OCI-LY7 (cell line): ENCODE measurements around the gene TEKTIP1. TPM values are rescaled to one million over a fixed set of nuclear protein-coding genes. Genes with fewer than 3 reads are reported as not detected.

Experiments
- BruUV-seq: library from RNA; stranded (reverse); fragments of 400-500 nt; replicated peaks from 2 replicates; lab custom pipeline; 2021; lab: Mats Ljungman, UMichigan
- CTCF ChIA-PET: fragments of 300-600 bp; sonication (Branson Sonifier 250); formaldehyde crosslinking; loops from one replicate; lab custom pipeline; 2022; ENCODE audit warnings: antibody characterized with exemption; ENCODE audit not compliant: unreplicated experiment; lab: Charles Lee
- POLR2A ChIA-PET: fragments of 300-600 bp; sonication (Branson Sonifier 250); formaldehyde crosslinking; loops from one replicate; lab custom pipeline; 2022; ENCODE audit warnings: antibody characterized with exemption; lab: Charles Lee
- DNase-seq: peaks from one replicate; pipeline ENCODE4 v3.0.0-alpha.2; 2015; ENCODE audit warnings: low spot score
- H2AFZ ChIP-seq: fragments of 200-600 bp; sonication (generic), shearing (Covaris generic); 2 replicates; pipeline ENCODE4 v1.6.1; 2014; ENCODE audit warnings: mild to moderate bottlenecking, antibody characterized with exemption, low read length, moderate library complexity
- H3K27ac ChIP-seq: fragments of 200-600 bp; sonication (generic); 2 replicates; pipeline ENCODE4 v1.5.1; 2014; ENCODE audit warnings: mixed run types, low read depth, mild to moderate bottlenecking, moderate library complexity, low read length, inconsistent platforms; ENCODE audit not compliant: poor library complexity, severe bottlenecking
- H3K36me3 ChIP-seq: fragments of 200-600 bp; sonication (generic); 2 replicates; pipeline ENCODE4 v1.6.1; 2014; ENCODE audit warnings: mild to moderate bottlenecking, antibody characterized with exemption, low read length, moderate library complexity, mixed read lengths; ENCODE audit not compliant: insufficient read depth
- H3K4me1 ChIP-seq: fragments of 200-600 bp; sonication (generic); 2 replicates; pipeline ENCODE4 v1.5.1; 2014; ENCODE audit warnings: mild to moderate bottlenecking, low read length; ENCODE audit not compliant: insufficient read depth, poor library complexity, severe bottlenecking
- H3K4me2 ChIP-seq: fragments of 200-600 bp; sonication (generic); 2 replicates; pipeline ENCODE4 v1.6.1; 2014; ENCODE audit warnings: mild to moderate bottlenecking, low read length
- H3K4me3 ChIP-seq: fragments of 200-600 bp; sonication (generic); 2 replicates; pipeline ENCODE4 v1.5.1; 2014; ENCODE audit warnings: mild to moderate bottlenecking, low read depth, low read length; ENCODE audit not compliant: poor library complexity, severe bottlenecking
- H3K79me2 ChIP-seq: fragments of 200-600 bp; sonication (generic); 2 replicates; pipeline ENCODE4 v1.6.1; 2016; ENCODE audit warnings: low read depth, mild to moderate bottlenecking, low read length, moderate library complexity, mixed read lengths; ENCODE audit not compliant: insufficient read depth
- H3K9me2 ChIP-seq: fragments of 200-600 bp; sonication (generic); 2 replicates; pipeline ENCODE4 v1.6.1; 2016; ENCODE audit warnings: mild to moderate bottlenecking, low read length, mixed read lengths; ENCODE audit not compliant: insufficient read depth
- H3K9me3 ChIP-seq: fragments of 200-600 bp; sonication (generic); 2 replicates; pipeline ENCODE4 v1.6.1; 2014; ENCODE audit warnings: mild to moderate bottlenecking, mixed run types, low read length, mixed read lengths
- H4K20me1 ChIP-seq: fragments of 200-600 bp; sonication (generic); 2 replicates; pipeline ENCODE4 v1.6.1; 2014; ENCODE audit warnings: mild to moderate bottlenecking, antibody characterized with exemption, low read length, moderate library complexity, mixed read lengths; ENCODE audit not compliant: insufficient read depth
- CTCF ChIP-seq: fragments of 200-600 bp; sonication (generic); conservative IDR thresholded peaks from 2 replicates; pipeline ENCODE4 v1.5.1; 2014; ENCODE audit warnings: mild to moderate bottlenecking, antibody characterized with exemption, low read length, moderate library complexity, mixed read lengths
- EZH2phosphoT487 ChIP-seq: fragments of 200-600 bp; sonication (generic); IDR thresholded peaks from 2 replicates; pipeline ENCODE4 v1.6.1; 2018; ENCODE audit warnings: low read depth, borderline replicate concordance, mild to moderate bottlenecking, mixed run types, antibody characterized with exemption, low read length, moderate library complexity, mixed read lengths
- intact Hi-C: fragments of 100-400 bp; cut with micrococcal nuclease; formaldehyde crosslinking; loops from one replicate; pipeline ENCODE4 v1.10.0; 2022; ENCODE audit not compliant: unreplicated experiment
- total RNA-seq, 2 experiments: library from RNA; depleted of rRNA in 1 of 2; stranded (reverse); fragments of >200 nt in 1 of 2; shearing (Covaris generic) in 1 of 2; gene quantifications; 2 replicates each; pipeline ENCODE4 v1.2.3, GENCODE V29; 2014 to 2022

Gene TEKTIP1
- total RNA-seq, 2 experiments from 2014 or later = 0.44 to 7.0 TPM

- intact Hi-C loops = loop anchor here (1.0 to 5.0 kb wide), 3 partner anchors 25 to 121 kb away; partner anchors contain the start of genes CACTIN, HMG20B and SMIM24
- ChIA-PET POLR2A (interaction anchor here (0.7 kb wide), 1 partner anchor 192 kb away, joined by 3 read pairs; no protein-coding TSS in a partner anchor), CTCF (no interaction called here)
- BruUV-seq = TSS peak; percentile 86
- Histone ChIP-seq H3K79me2 (peaks cover 31% of the 10 kb centered on the region), H2AFZ (peak within 1 kb of the TSS; percentile 69), H3K9me2 (no peaks in the 10 kb centered on the region), H3K27ac (peak within 1 kb of the TSS; percentile 79), H3K36me3 (peaks cover 24% of the 10 kb centered on the region; the same call in 1 of the 2 replicates), H3K4me2 (peak within 1 kb of the TSS; percentile 91), H3K9me3 (no peaks in the 10 kb centered on the region), H4K20me1 (0 out of 2 replicates have a peak, but pooled peaks cover 3% of the 10 kb centered on the region), H3K4me3 (peak within 1 kb of the TSS; percentile 100), H3K4me1 (peaks cover 25% of the 10 kb centered on the region)
- peak; percentile 99 for DNase-seq
- no peak for TF ChIP-seq EZH2phosphoT487
- no peak for TF ChIP-seq CTCF
Measured at GRCh38 chr19:3505598-3506383, 33.2 kb upstream of the TEKTIP1 start, which contains the start of gene FZR1. Gene FZR1 (plus strand): TSS chr19:3506311. CDS start chr19:3522990, 16,679 bp downstream.

- Histone ChIP-seq H2AFZ (peak overlapping the region; percentile 69), H3K9me3 (no peaks in the 10 kb centered on the region), H3K4me3 (peak overlapping the region; percentile 100), H3K4me1 (peaks cover 22% of the 10 kb centered on the region), H3K79me2 (peaks cover 31% of the 10 kb centered on the region), H4K20me1 (0 out of 2 replicates have a peak, but pooled peaks cover 3% of the 10 kb centered on the region), H3K36me3 (peaks cover 30% of the 10 kb centered on the region; the same call in 1 of the 2 replicates), H3K4me2 (peak overlapping the region; percentile 85), H3K9me2 (no peaks in the 10 kb centered on the region), H3K27ac (peak overlapping the region; percentile 71)
- BruUV-seq = no TSS peak
- TF ChIP-seq EZH2phosphoT487 (no peak), CTCF (no peak)
- POLR2A ChIA-PET = interaction anchor here (0.7 kb wide), 1 partner anchor 191 kb away, joined by 3 read pairs; no protein-coding TSS in a partner anchor
- DNase-seq = peak; percentile 26
- intact Hi-C loops = loop anchor here (5.0 kb wide), 1 partner anchor 66 kb away; the partner anchor contains the start of gene HMG20B
- CTCF ChIA-PET = no interaction called here
Measured at GRCh38 chr19:3506384-3507340, 32.3 kb upstream of the TEKTIP1 start.
